Occipital lobe (tissue), 2 donors: ENCODE data around the gene PHB1. TPM values are rescaled to one million over a fixed set of nuclear protein-coding genes. Genes with fewer than 3 reads are reported as not detected.

Experiments
- small RNA-seq: library from RNA; depleted of rRNA; stranded (forward); fragments of <200 nt; gene quantifications from one replicate; pipeline ENCODE3, GENCODE V24; 2014
- total RNA-seq: library from RNA; depleted of rRNA; stranded (reverse); fragments of >200 nt; gene quantifications from one replicate; pipeline ENCODE4 v1.2.3, GENCODE V29; 2014

The PHB1 gene
- total RNA-seq, 1 donor from 2014 or later, result 42.0 TPM

Small RNA genes within 50 kb of the gene (small RNA-seq; reads per million reads assigned to genes)
- gene RF00019, result not detected

Other genes with a start within 250 kb of the PHB1 start
- gene GNGT2, start 204.3 kb downstream of the PHB1 start, total RNA-seq, result 0.31 TPM
- gene ABI3, start 204.2 kb downstream of the PHB1 start, total RNA-seq, result 0.62 TPM
- 1.6 TPM for gene PHOSPHO1, start 184.1 kb downstream of the PHB1 start, total RNA-seq
- 35.4 TPM for gene ZNF652, start 52.6 kb downstream of the PHB1 start, total RNA-seq
- gene NGFR, start 80.4 kb upstream of the PHB1 start, total RNA-seq, result 3.3 TPM
- gene NXPH3, start 161.0 kb upstream of the PHB1 start, total RNA-seq, result 17.9 TPM